ENCODE measurements around the gene MASP2.
"Not testable (repeated sequence)": the region's sequence is repeated elsewhere in the genome, so short reads cannot be mapped to it uniquely, and the experiment has no call there.

MASP2 gene

DNA sequence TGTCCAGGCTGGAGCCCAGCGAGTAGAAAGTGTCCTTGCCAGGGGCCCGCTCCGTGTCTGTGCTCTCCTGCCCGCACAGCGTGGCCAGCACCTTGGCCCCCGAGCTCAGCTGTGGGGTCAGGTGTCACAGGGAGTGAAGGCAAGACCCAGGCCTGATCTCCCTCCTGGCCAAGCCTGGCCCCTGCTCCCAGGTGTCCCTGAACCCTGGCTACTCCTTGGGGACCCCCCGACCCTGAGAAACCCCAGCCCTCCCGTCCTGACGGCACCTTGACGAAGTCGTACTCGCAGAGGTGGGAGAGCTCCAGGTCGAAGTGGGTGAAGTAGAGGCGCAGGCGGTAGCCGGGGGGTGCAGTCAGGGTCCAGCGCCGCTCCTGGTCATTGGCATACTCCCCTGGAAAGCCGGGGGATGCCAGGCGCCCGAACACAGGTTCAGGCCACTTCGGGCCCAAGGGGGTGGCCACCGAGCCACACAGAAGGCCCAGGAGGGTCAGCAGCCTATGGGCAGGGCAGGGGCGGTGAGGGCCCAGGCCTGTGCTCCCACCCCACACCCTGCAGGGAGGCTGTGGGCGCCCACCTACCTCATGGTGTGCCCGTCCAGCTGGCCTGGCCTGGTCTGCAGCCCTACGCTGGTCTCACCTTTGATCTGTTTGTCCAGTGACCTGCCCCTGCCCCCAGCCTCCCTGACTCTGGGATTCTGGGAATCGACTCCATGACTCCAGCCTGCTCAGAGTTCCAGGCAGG, at the start of gene MASP2:
Gene MASP2, minus strand, starts transcription at position 615 of the 741 bp plus-strand sequence. Its CDS starts 32 bp downstream, at position 583.
- DNase-seq, result no peak

DNA sequence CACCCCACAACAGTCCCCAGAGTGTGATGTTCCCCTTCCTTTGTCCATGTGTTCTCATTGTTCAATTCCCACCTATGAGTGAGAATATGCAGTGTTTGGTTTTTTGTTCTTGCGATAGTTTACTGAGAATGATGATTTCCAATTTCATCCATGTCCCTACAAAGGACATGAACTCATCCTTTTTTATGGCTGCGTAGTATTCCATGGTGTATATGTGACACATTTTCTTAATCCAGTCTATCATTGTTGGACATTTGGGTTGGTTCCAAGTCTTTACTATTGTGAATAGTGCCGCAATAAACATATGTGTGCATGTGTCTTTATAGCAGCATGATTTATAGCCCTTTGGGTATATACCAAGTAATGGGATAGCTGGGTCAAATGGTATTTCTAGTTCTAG, 36.7 kb upstream of the MASP2 start:
- not testable (repeated sequence) for DNase-seq

DNA sequence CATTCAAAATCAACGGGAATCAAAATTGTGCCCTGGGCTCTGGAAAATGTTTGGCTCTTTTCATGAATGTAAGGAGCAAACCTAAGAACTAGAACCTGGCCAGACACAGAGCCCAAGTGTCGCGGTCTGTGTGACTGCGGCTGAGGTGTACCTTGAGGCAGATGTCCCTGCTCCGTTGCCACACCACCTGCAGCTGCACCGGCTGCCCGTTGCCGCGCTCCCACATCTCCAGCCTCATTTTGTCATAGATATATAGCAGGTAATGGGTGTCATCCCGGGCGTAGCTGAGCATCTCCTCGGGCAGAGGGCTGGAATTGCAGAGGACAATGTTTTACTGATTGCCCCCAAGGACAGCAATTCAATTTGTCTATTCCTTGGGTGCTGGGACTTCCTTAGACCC, 33.9 kb upstream of the MASP2 start:
- DNase-seq, result no peak

DNA sequence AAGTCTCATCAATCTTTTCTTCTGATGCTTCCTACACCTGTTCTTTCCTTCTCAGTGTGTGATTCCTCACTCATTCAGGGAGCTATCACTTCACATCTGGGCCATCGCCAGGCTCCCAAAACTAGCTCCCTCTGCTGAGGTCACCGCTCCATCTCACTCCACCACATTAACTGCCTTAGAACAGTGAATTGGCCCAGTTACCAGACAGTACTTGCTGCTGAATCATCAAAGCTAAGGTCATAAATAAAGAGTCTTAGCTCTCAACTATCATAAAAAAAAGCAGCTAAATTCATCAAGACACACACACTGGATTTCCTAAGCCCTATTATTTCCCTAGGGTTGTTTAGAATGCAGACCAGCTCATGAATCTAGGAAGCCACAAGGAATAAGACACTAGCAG, 31.6 kb upstream of the MASP2 start:
- DNase-seq, result no peak

DNA sequence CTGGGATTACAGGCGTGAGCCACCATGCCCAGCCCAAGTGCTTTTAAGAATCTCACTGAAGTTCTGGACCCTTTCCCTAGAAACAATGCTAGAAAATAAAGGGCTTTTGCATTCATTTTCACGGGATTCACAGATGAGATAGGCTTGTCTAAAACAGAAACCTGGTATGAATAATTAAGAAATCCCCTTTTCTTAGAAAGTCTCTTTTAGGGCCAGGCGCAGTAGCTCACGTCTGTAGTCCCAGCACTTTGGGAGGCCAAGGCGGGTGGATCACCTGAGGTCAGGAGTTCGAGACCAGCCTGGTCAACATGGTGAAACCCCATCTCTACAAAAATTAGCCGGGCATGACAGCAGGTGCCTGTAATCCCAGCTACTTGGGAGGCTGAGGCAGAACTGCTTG, 26.4 kb upstream of the MASP2 start:
- not testable (repeated sequence) for DNase-seq

DNA sequence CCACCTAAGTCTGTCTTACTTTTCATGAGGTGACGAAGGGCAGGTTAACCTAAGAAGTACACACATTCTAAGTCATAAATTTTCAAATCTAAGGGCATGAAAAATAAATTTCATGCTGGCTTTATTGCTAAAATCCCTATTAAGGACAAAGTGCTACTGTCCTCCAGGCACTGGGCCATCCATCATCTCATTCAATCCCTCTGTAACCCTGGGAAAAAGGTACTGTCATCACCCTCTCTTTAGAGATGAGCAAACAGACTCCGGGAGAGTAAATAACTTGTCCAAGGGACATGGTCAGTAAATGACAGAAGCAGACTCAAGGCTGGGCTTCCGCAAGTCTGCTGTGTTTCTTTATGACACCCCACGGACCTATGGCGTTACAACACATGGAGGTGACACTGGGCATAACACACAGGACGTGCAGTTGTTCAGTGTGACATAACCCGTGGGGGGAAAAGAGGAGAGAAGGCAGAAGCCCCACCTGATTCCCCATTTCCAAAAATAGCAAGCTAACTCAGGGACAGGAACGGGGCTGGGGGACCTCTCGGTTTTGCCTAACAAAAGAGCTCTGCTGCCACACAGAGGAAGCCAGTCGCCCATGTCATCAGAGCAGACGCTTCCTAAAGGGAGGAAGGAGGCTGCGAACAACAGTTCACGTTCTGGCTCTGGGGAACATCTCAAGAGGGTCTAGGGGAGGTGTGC, 25.3 kb upstream of the MASP2 start:
- DNase-seq, result no peak

DNA sequence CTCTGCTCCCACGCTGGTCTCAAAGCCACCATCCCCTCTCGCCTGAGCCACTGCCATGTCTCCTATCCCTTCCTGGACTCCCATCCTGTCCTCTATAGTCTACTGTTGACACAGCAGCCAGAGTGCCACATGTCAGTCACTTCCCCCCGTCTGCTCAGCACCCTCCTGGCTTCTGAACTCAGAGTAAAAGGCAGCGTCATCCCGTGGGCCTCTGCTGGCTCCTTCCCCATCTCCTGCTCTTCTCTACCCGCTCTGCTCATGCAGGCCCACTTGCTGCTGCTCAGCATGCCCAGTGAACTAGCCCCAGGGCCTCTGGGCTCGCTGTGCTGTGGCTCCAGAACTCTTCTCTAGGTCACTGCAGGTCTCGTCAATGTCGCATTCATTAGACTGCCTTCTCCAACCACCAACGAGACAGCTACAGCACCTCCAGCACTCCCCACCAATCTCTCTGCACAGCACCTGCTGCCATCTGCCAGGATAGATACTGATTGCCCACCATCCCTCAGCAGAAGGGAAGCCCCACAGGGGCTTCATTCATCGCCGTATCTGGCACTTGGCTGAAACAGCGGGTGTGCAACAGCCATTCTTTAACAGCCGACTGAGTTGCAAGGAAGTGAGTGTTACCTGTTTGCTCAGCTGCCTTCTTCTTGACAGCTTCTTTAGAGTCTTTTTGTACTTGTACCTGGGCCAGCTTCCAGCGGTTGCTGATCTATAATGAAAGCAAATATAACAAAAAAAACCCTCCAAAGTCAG, 24.6 kb upstream of the MASP2 start:
- no peak for DNase-seq

DNA sequence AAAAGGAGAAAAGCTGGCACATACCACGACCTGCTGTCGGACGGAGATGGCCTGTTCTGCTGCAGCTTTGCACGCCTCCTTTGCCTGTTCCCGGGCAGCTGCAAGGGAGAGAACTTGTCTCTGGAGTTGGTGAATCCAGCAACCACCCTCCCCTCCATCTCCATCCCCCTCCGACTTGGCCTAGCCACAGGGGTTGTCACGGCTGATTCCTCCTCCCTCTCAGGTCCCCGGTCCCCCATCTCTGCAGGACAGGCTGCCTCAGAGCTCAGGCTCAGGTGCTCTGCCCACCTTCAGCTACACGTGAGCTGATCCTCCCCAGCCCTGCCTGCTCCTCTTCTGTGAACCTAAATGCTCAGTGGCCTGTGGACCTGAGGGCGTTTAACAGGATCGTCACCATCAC, 23.8 kb upstream of the MASP2 start:
- DNase-seq, result no peak

DNA sequence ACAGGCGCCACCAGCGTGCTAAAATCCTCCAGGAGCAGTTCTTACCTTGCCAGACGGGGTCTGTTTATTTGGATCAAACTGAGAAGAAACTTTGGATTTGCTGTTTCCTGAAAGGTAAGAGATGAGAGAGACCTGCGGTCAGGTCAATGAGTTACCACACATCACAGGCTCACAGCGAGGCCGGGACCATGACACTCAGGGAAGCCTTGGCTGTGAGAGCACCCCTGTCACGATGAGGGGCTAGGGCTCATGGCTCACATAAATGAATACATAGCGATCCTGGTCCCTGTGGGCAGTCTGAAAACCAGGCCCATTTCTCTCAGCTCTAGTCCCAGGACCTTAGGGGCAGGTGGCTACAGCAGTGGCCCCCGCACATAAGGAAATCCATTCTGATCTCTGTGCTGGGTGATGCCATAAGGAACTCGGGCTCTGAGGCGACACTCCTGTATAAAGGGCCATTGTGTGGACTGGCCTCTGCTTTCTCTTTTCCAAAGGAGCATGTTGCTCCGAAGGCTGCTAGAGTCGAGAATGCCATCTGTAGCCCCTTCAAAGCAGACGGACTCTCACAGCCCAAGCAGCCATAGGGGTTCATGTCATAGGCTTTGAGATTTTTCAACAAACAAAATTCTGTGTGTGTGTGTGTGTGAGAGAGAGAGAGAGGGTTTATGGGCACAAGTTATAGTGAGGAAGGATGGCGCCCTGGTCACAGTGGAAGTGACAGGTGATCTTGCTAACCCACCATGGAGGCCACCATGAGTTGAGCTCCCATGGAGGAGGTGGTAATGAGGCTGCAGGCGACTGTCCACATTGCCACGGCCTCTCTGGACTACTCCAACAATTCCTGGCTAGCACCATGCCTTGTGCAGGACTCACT, 21.8 kb upstream of the MASP2 start:
- no peak for DNase-seq

DNA sequence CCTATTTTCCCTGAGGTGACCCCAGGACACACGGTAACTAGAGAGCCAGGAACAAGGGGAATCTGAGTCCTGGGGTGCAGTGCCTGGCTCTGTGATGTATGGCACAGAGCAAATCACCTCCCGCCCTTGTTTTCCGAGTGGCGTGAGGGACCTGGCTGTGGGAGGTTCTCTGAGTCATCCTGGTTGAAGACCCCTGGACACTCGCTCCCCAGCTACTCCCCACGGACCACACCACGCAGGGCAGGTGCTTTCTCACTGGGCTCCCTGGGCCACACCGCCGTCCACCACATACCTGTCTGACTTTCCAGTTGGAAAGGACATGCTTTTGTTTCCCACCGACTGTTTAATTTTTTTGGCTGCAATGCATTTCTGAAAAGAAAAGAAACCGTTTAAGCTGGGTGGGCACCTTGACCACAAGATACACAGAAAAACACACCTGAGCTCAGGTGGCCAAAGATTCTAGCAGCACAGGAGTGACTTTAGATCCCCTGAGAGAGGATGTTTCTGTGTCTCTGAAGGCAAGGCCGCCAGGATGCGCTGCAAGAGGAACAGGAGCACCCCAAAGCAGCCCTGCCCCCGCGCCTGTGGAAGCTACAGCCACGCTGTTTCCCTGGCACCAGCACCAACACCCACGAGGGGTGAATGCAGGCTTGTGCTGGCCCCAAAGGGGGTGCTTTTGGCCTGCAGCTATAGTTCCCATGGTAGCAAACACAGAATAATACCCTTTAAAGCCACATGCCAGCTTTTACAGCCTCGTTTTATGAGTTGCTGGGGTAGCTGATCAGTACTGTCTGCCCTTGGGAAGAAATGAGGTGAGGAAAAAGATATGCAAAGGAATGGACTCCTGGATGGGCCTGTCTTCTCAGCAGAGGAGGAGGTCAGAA, 20.9 kb upstream of the MASP2 start:
- no peak for DNase-seq

DNA sequence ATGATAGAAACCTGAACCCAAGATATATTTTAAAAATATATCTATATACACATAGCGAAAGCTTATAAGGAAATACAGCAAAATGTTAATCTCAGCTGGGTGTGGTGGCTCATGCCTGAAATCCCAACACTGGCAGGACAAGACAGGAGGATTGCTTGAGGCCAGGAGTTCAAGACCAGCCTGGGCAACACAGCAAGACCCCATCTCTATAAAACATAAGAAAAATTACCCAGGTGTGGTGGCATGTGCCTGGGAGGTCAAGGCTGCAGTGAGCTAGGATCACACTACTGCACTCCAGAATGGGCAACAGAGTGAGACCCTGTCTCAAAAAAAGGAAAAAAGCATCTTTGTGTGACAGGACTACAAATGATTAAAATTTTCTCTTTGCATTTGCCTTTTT, 18.8 kb upstream of the MASP2 start:
- DNase-seq, result no peak

DNA sequence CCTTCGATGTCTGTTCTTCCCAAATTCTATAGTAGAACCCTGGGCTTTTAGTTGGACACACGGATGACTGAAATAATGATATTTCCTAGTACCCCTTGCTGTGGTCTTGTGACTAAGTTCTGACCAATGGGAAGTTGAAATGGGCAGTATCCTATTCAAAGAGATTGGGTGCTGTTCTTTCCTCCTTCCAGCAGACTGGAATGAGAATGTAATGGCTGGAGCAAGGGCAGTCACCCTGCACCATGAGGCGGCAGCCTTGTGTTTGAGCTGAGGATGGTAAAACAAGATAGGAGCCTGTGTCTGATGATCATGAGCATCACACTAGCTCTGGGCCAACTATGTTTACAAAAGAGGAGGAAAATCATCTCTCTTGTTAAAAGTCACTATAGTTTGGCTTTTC, 17.9 kb upstream of the MASP2 start:
- DNase-seq, result no peak

DNA sequence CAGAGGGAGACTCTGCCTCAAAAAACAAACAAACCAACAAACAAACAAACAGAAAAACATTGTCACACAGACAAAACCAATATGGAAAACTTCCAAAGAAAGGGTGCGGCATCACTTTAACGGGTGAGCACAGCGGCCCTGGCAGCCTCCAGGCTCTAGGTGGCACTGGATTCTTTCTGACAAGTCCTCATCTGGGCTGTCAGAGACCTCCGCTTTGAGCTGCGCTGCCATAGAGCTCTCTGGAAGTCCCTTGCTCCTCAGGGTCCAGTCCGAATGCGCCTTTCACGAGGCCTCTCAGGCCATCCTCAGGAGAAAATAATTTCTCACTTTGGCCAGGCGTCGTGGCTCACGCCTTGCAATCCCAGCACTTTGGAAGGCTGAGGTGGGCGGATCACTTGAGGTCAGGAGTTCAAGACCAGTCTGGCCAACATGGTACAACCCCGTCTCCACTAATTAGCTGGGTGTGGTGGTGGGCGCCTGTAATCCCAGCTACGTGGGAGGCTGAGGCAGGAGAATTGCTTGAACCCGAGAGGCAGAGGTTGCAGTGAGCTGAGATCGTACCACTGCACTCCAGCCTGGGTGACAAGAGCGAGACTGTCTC, 17.0 kb upstream of the MASP2 start:
- not testable (repeated sequence) for DNase-seq

DNA sequence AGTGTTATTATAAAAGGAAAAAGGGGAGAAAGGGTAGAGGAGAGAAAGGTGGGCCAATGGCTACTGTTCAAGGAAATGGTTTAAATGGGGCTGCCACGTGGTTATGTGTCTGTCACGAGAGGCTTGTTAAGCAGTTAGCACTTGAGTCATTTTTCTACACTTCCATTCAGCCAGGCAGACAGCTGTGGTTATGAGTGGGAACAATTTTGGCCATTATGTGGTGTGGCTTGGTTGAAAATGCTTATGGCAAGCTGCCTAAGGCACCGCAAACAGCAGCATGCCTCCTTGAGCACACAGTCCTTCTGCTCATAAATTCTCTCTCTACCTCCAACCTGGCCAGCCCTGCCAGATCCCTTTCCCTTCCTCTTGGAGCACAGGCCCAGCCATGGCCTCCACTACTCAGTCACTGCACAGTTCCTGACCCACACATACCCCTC, 15.9 kb upstream of the MASP2 start:
- DNase-seq, result peak in 1 of 2 donors; percentile 31

DNA sequence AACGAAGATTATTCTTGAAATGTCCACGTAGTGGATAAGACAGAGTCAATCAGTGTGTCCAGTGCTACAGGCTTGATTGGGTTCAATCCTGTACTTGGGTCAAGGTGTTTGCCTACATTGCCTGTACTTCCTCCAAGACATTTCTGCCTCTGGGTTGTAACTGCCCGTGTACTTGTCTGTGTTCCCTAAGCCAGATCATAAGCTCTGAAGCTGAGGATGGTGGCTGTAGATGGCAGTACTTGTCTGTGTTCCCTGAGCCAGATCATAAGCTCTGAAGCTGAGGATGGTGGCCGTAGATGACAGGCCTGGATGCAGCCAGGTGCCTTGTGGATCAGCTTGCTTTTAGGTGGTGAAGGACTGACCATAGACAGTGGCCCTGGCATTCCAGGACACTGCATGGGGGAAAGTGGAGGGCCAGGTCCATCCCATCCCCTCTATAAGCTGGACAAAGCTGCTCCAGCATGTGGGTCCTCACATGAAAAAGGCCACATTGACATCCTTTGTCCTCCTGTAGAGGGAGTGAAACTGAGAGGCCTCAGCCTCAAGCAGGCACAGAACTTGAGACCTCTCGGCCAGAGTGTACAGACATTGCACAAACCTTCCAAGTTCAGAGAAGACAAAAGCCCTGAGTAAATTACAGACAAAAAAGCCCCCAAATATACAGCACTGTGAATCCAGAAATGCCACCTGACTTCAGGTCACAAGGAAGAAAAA, 14.8 kb upstream of the MASP2 start:
- no peak for DNase-seq

DNA sequence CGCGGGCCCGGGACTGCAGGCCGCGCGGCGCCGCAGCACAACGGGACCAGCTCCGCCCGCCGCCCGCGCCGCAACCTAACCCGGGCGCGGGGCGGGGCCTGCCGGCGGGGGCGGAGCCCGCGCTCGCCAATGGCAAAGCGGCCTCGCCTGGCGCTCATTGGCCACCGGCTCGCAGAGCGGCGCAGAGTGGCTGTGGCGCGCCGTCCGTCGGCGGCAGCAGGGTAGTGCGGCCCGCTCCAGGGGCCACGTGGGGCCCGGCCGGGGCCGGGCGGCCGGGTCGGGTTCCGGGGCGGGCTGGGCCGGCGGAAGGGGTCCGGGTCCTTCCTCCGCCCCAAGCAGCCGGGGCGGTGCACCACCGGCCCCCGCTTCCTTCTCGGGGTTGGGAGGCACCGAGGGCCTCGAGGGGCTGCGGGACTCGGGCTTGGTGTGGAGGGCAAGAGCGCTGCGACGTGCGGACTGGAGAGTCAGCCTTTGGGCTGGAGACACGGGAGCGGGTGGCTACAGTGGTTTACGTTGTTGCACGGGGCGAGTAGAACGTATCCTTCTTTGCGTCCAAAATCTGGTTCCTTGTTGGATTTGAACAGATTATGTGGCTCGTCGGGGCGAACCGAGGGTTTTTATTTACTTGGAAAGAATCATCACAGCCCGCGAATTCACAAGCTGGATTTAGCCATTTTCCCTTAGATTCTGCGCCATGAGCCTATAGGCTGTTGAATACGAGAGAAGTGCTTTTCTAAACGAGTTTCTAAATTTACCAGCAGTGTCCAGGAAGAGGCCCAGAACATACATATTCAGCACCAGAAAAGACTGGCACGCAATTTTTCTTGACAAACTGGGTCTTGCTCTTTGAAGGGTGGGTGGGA, 13.2 kb upstream of the MASP2 start, which contains the start of gene SRM:
Gene SRM, minus strand, starts transcription at position 51 of the 863 bp plus-strand sequence. CDS start 75 bp downstream, outside the sequence.
- peak; percentile 88 to 93 for DNase-seq

DNA sequence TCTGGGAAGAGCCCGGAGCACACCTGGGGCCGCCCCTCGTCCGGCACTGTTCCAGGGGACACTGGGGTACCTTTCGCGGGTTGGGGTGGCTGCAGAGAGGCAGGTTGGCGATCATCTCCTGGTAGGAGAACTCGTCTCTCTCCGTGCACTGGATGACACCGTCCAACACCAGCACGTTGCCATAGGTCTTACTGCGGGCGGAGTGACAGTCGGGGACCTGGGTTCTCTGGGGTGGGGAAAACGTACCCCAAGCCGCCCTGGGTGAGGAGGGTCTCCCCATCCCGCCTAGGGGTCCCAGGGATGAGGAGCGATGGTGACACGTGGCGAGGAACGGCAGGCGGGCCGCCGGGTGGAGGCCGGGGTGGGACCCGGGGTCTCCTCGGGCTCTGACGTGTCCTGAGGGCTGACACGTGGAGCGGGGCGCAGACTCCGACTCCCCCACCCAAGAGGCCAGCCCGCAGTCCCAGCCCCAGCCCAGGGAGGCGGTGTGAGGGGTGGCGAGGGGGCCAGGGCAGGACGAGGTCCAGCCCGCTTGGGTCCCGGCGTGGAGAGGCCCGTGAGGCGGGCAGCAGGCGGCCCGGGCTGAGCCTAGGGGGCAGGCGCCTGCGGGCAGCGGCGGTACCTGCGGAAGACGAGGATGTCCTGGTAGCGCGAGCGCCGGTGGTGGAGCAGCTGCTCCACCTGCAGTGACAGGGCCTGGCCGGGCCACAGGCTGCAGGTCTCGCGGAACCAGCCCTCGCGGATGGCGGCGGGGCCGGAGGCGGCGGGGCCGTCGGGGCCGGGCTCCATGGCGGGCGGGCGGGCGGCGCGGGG, 12.3 kb upstream of the MASP2 start:
- no peak for DNase-seq

DNA sequence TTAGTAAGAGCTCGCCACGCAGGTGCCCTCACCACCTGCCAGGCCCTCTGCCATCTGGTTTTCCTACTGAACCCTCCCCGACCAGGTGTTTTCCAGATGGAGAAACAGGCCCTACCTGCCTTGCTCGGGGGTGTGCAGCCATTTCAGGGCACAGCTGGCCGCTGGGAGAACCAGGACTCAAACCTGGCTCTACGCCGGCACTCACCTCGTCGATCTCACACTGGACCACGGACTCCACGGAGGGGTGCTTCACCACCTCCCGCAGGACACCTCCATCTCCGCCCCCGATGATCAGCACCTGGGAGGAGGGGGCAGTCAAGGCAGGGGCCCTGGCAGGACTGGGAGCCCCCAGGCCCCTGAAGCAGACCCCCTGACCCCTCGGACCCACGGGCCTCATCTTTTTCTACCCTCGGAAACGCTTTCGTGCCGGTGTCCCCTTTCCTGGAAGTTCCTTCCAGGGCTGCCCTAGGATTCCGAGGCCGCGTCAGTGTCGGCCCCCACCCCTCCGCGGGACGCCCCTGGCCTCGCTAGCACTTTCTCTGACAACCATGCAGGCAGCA, 11.6 kb upstream of the MASP2 start:
- no peak for DNase-seq
